HUES6 (cell line): Measurements from ENCODE around the gene POLR2H.
A peak's percentile ranks its signal among the peaks of the same experiment; 100 is the strongest.

Source experiments
- H3K27ac ChIP-seq: 2 replicates; pipeline ENCODE4 v1.7.0; 2013; ENCODE audit warnings: low read depth, mild to moderate bottlenecking, low read length, inconsistent platforms
- H3K27me3 ChIP-seq: 2 replicates; pipeline ENCODE4 v1.6.1; 2013; ENCODE audit warnings: low read length; ENCODE audit not compliant: control insufficient read depth, insufficient read depth
- H3K36me3 ChIP-seq: 2 replicates; pipeline ENCODE4 v1.6.1; 2013; ENCODE audit warnings: low read length; ENCODE audit not compliant: control insufficient read depth, insufficient read depth
- H3K4me1 ChIP-seq: 2 replicates; pipeline ENCODE4 v1.6.1; 2013; ENCODE audit warnings: low read length; ENCODE audit not compliant: control insufficient read depth, insufficient read depth
- H3K4me3 ChIP-seq: 2 replicates; pipeline ENCODE4 v1.5.1; 2013; ENCODE audit warnings: low read depth, low read length
- H3K9ac ChIP-seq: one replicate; pipeline ENCODE4 v1.6.1; 2013; ENCODE audit warnings: mild to moderate bottlenecking, low read length
- H3K9me3 ChIP-seq: 2 replicates; pipeline ENCODE4 v1.6.1; 2013; ENCODE audit warnings: low read depth, low read length; ENCODE audit not compliant: control insufficient read depth, insufficient read depth

Gene POLR2H

GRCh38 chr3:184377374-184377773 is 15.9 kb downstream of the POLR2H start:
- no peak overlapping the region for H3K27ac ChIP-seq
- H3K9ac ChIP-seq = no peak overlapping the region
- no peaks in the 10 kb centered on the region for H3K9me3 ChIP-seq
- peaks cover 48% of the 10 kb centered on the region for H3K4me1 ChIP-seq
- peak overlapping the region; percentile 14 for H3K4me3 ChIP-seq
- no peaks in the 10 kb centered on the region for H3K36me3 ChIP-seq
- H3K27me3 ChIP-seq = peaks cover 49% of the 10 kb centered on the region

- peaks cover 54% of the 10 kb centered on the region for H3K27me3 ChIP-seq
- H3K4me3 ChIP-seq = peak within 1 kb of the TSS; percentile 59
- no peak within 1 kb of the TSS for H3K9ac ChIP-seq
- H3K27ac ChIP-seq = no peak within 1 kb of the TSS
- no peaks in the 10 kb centered on the region for H3K36me3 ChIP-seq
- peaks cover 48% of the 10 kb centered on the region for H3K4me1 ChIP-seq
- H3K9me3 ChIP-seq = no peaks in the 10 kb centered on the region
Observed at GRCh38 chr3:184377882-184378445, 16.5 kb downstream of the POLR2H start, which contains the start of gene THPO. Gene THPO, minus strand, starts transcription at chr3:184378207. Its CDS starts 1,948 bp downstream, at chr3:184376259.

- no peaks in the 10 kb centered on the region for H3K9me3 ChIP-seq
- no peak overlapping the region for H3K9ac ChIP-seq
- no peaks in the 10 kb centered on the region for H3K36me3 ChIP-seq
- H3K4me3 ChIP-seq = peak overlapping the region; percentile 59
- no peak overlapping the region for H3K27ac ChIP-seq
- peaks cover 48% of the 10 kb centered on the region for H3K4me1 ChIP-seq
- peaks cover 54% of the 10 kb centered on the region for H3K27me3 ChIP-seq
Observed at GRCh38 chr3:184378651-184379357, 17.3 kb downstream of the POLR2H start.

GRCh38 chr3:184379358-184380184 is 18.1 kb downstream of the POLR2H start, which contains the start of gene CHRD:
Gene CHRD, plus strand, starts transcription at chr3:184380054. Its CDS starts 265 bp downstream, at chr3:184380319.
- H3K4me1 ChIP-seq = peaks cover 48% of the 10 kb centered on the region
- H3K4me3 ChIP-seq = peak within 1 kb of the TSS; percentile 69
- peaks cover 61% of the 10 kb centered on the region for H3K27me3 ChIP-seq
- H3K36me3 ChIP-seq = no peaks in the 10 kb centered on the region
- H3K27ac ChIP-seq = no peak within 1 kb of the TSS
- H3K9me3 ChIP-seq = no peaks in the 10 kb centered on the region
- peak within 1 kb of the TSS; percentile 3 for H3K9ac ChIP-seq

- H3K36me3 ChIP-seq = no peaks in the 10 kb centered on the region
- H3K9ac ChIP-seq = no peak overlapping the region
- H3K4me1 ChIP-seq = peaks cover 48% of the 10 kb centered on the region
- H3K27ac ChIP-seq = no peak overlapping the region
- no peaks in the 10 kb centered on the region for H3K9me3 ChIP-seq
- peaks cover 64% of the 10 kb centered on the region for H3K27me3 ChIP-seq
- peak overlapping the region; percentile 69 for H3K4me3 ChIP-seq
Observed at GRCh38 chr3:184380185-184380626, 18.7 kb downstream of the POLR2H start.

GRCh38 chr3:184380627-184381260 is 19.2 kb downstream of the POLR2H start:
- Histone ChIP-seq H3K27me3 (peaks cover 61% of the 10 kb centered on the region), H3K4me3 (peak overlapping the region; percentile 69), H3K27ac (no peak overlapping the region), H3K9ac (no peak overlapping the region), H3K36me3 (no peaks in the 10 kb centered on the region), H3K9me3 (no peaks in the 10 kb centered on the region), H3K4me1 (peaks cover 45% of the 10 kb centered on the region)

- H3K4me1 ChIP-seq = peaks cover 37% of the 10 kb centered on the region
- peak overlapping the region; percentile 69 for H3K4me3 ChIP-seq
- H3K27me3 ChIP-seq = peaks cover 60% of the 10 kb centered on the region
Observed at GRCh38 chr3:184381261-184382224, 20.0 kb downstream of the POLR2H start.

GRCh38 chr3:184382326-184383032 is 21.0 kb downstream of the POLR2H start:
- Histone ChIP-seq H3K27ac (no peak overlapping the region), H3K4me3 (no peak overlapping the region), H3K9me3 (no peaks in the 10 kb centered on the region), H3K36me3 (no peaks in the 10 kb centered on the region), H3K9ac (no peak overlapping the region), H3K27me3 (peaks cover 62% of the 10 kb centered on the region), H3K4me1 (peaks cover 33% of the 10 kb centered on the region)

More at GRCh38 chr3:184381261-184382224, 20.0 kb downstream of the POLR2H start:
- Histone ChIP-seq H3K27ac (no peak overlapping the region), H3K9ac (no peak overlapping the region), H3K9me3 (no peaks in the 10 kb centered on the region), H3K36me3 (no peaks in the 10 kb centered on the region)

GRCh38 chr3:184383033-184383740 is 21.7 kb downstream of the POLR2H start:
- H3K36me3 ChIP-seq = no peaks in the 10 kb centered on the region
- peaks cover 26% of the 10 kb centered on the region for H3K4me1 ChIP-seq
- H3K9ac ChIP-seq = no peak overlapping the region
- no peak overlapping the region for H3K27ac ChIP-seq
- no peak overlapping the region for H3K4me3 ChIP-seq
- H3K9me3 ChIP-seq = no peaks in the 10 kb centered on the region
- H3K27me3 ChIP-seq = peaks cover 57% of the 10 kb centered on the region
